Cardiac septum (tissue), 1 donor: ENCODE data around the gene DRICH1. TPM values are rescaled to one million over a fixed set of nuclear protein-coding genes. Genes with fewer than 3 reads are reported as not detected.
A peak's percentile ranks its signal among the peaks of the same experiment; 100 is the strongest.
"Not testable (repeated sequence)": the region's sequence is repeated elsewhere in the genome, so short reads cannot be mapped to it uniquely, and the experiment has no call there.

Experiments used
- DNase-seq: peaks from one replicate; pipeline ENCODE4 v3.0.0-alpha.2; 2020; ENCODE audit warnings: low spot score
- intact Hi-C: fragments of 100-400 bp; cut with DNase I; formaldehyde crosslinking; loops from one replicate; pipeline ENCODE4 v1.14.0; 2022
- total RNA-seq: library from RNA; stranded (reverse); fragmentation: NEBNext Ultra II Directional; extraction: Animal tissue kit (Norgen Biotek cat#: 25700); gene quantifications from one replicate; pipeline ENCODE4 v1.2.1, GENCODE V29; 2021
- donor health status: DM: no; HTN: no; CAD: no.

The DRICH1 gene
- total RNA-seq, 1 donor from 2014 or later, result not detected

DNA sequence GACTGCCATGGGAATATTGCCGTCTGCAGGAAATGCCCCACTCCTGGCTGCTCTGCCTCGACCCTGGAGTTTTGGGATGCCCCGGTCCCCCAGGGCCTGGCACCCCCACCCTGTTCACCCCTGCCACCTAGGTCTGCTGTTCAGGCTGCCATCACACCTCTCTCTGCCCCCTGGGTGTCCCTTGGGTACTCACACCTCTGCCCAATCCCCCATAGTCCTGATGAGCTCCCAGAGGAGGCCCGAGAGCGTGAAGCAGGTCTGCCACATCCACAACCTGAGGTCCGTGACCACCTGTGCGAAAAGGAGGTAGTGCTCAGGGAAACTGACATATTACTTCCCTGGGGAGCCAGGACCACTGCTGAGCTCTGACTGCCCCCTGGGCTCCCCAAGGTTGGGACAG is 20.2 kb upstream of the DRICH1 start:
- intact Hi-C loops, result no loop called here
- no peak for DNase-seq

DNA sequence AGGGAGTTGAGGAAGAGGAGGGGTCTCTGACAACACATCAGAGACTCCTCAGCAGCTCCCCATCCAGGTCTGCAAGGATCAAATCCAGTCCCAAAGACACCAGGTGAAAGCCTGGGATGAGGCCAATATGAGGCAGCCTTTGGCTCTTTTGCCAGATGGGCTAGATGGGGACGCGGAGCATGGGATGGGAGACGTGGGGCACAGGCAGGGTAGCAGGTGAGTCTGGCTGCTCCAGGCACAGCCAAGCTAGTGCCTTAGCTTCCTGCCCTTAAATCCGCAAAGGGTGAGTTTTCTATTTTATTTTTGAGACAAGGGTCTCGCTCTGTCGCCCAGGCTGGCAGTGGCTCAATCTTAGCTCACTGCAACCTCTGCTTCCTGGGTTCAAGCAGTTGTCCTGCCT is 19.6 kb upstream of the DRICH1 start:
- no peak for DNase-seq
- intact Hi-C loops, result no loop called here

DNA sequence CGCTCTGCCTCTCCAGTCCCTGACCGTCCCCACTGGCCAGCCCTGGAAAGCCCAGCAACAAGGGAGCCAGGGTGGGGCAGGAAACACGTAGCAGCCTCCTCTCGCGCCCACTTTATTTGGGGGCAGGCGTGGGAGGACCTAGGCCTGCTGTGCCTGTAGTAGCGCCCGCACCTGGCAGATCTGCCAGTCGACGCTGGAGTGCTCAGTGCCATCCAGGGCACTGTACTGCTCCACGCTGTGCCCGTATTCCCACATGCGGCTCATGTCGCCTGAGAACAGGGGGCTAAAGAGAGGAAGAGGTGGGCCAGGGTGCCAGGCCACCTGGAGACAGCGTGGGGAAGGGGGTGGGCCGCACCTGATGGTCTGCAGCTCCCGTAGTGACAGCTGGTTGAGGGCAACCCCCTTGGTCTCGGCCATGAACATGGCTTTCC is 17.0 kb upstream of the DRICH1 start:
- intact Hi-C loops, result no loop called here
- peak; percentile 31 for DNase-seq

DNA sequence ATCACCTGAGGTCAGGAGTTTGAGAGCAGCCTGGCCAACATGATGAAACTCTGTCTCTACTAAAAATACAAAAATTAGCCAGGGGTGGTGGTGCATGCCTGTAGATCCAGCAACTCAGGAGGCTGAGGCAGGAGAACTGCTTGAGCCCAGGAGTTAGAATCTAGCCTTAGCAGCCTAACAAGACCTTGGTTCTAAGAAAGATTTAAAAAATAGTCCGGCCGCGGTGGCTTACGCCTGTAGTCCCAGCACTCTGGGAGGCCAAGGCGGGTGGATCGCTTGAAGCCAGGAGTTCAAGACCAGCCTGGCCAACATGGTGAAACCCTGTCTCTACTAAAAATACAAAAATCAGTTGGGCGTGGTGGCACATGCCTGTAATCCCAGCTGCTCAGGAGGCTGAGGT is 14.4 kb upstream of the DRICH1 start:
- intact Hi-C loops, result not testable (repeated sequence)
- peak; percentile 49 for DNase-seq

DNA sequence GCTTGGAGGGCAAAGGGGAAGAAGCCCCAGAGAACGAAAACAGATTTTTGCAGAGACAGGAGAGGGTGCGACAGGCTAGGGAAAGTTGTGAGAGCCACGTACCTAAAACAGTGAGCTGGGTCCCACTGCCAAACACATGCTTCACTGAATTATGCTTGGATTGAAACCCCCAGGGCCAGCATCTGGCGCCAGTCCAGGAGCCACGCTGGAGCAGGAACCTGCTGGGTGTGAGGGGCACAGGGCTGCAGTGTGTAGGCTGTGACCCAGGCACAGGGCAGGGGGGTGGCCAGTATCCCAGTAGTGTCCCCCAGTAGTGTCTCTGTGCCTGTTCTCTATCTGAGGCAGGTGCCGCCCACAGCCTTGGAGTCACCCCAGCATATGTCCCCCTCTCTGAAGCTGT is 8.1 kb upstream of the DRICH1 start:
- intact Hi-C loops, result not testable (repeated sequence)
- DNase-seq, result peak; percentile 64

DNA sequence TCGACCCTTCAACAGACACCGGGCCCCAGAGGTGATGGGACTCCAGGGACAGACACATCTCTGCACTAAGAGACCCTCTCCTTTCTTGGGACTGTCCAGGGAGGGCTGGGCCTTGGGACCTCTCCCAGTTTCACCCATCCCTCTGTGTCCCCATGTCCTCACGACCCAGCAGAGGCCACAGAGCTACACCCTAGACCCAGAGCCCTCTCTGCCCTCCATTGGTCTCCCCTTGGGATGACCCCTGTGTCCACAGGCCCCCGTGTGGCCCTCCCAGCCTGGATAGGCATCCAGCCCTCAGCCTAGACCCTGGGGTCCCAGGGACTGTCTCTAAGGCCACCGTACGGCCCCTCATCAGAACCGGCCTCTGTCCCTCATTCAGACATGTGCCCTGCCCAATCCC is 7.5 kb upstream of the DRICH1 start:
- DNase-seq, result no peak
- intact Hi-C loops, result no loop called here

DNA sequence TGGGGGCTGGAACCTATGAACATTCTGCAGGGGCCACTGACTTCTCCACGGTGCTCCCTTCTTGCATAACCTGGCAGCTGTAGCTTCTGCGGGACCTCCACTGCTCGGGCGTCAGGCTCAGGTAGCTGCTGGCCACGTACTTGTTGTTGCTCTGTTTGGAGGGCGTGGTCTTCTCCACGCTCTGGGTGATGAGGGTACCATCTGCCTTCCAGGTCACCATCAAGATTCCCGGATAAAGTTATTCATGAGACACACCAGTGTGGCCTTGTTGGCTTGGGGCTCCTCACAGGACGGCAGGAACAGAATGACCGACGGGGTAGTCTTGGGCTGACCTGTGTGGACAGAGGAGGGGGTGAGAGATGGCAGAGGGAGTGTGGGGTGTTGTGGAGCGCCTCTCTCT is 6.5 kb upstream of the DRICH1 start:
- intact Hi-C loops, result no loop called here
- DNase-seq, result no peak

DNA sequence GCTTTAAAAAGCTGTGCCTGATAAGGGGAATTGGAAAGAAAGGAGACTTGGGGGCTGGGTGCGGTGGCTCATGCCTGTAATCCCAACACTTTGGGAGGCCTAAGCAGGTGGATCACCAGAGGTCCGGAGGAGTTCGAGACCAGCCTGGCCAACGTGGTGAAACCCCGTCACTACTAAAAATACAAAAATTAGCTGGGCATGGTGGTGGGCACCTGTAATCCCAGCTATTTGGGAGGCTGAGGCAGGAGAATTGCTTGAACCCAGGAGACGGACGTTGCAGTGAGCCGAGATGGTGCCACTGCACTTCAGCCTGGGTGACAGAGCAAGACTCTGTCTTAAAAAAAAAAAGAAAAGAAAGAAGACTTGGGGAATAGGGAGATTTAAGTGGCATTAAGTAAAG is 3.2 kb upstream of the DRICH1 start:
- intact Hi-C loops, result not testable (repeated sequence)
- DNase-seq, result peak; percentile 55

DNA sequence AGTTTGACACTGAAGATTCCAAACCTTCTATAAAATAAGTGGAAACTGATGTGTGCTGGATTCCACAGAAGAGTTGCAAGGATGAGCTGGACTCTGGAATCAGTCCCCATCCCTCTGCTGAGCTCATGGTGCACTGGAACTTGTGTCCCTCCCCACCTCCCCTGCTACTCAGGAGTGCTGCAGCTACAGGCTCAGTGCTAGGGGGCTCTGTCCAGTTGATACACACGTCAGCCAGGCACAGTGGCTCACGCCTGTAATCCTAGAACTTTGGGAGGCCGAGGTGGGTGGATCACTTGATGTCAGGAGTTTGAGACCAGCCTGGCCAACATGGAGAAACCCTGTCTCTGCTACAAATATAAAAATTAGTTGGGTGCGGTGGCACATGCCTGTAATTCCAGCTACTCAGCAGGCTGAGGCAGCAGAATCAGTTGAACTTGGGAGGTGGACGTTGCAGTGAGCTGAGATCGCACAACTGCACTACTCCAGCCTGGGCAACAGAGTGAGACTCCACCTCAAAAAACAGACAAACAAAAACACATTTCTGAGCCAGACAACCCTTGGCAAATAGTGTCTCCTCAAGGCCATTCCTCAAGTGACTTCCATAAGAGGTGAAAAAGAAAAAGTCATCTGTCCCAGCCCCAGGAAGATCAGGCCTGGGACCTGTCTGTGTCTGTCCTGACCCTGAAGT is 3.9 kb downstream of the DRICH1 start:
- peak; percentile 36 for DNase-seq
- intact Hi-C loops, result not testable (repeated sequence)

DNA sequence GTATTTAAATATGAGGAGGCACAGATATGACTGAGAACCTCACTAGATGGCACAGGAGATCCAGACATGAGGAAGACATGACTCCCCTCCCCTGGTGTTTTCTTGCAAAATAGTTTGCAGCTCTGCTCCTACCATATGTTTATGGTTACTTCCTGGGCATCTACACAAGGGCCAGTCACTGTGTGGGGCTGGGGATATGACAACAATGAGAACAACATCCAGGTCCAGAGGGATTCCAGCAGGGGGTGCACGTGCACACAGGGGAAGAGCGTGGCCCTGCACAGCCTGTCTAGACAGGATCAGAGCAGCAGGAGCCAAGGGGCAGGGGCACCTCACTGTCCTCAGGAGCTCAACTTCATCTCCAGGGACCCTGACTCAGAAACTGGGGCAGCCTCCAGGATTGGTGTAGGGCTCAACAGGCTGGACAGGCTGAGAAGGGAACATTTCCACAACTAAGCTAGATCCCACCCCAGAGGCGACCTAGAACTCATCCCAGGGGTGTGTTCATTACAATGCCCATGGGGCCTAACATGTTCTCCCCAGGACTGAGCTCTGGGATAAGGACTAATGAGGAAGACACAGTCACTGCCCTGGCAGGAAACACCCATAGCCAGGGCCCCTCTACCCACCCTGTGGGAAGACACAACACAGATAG is 4.6 kb downstream of the DRICH1 start:
- intact Hi-C loops, result not testable (repeated sequence)
- DNase-seq, result peak; percentile 77

DNA sequence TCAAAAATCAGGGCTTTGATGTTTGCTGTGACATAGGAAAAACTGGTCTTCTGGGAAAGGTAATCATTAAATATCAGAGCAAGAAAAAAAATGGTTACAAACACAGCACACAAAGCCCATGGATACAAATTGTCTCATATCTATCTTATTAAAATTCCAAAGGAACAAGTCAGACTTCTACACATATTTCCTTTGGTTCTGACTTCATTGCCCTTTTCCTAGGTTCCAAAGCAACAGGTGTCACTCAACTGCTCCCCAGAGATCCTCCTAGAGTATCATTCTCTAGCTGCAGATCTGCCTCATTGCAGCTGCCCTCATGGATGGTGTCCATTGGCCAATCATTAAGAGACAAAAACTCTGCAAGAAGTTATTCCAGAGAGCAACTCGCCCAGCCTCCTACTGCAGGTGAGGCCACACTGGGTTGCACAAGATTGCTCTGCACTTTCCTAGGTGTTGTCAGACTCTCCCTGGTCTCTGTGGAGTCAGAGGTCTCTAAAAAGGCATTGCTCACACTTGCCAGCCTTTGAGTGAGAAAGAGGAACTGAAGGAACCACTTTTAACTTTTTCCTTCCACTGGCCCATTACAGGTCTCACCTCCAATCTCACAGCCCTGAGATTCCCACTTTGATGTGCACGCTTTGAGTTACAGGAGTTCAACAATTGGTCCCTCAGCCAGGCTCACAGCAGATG is 5.7 kb downstream of the DRICH1 start:
- peak; percentile 9 for DNase-seq
- intact Hi-C loops, result no loop called here

DNA sequence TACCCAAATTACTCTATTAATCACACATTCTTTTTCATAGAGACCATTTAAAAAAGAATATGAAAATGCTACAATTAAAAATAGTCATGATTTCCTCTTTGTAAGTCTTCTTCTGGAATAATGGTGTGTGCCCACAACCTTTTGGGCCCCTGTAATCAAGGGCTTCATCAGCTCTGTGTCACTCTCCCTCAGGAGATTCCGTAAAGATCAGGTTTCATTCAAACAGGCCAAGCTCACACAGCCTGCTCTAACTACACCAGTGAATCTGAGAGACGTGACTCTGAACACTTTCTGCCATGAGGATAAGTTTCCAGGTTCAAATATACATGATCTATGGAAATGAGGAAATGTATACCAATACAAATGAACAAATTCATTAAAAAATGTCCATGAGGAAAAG is 9.5 kb downstream of the DRICH1 start:
- intact Hi-C loops, result no loop called here
- no peak for DNase-seq

DNA sequence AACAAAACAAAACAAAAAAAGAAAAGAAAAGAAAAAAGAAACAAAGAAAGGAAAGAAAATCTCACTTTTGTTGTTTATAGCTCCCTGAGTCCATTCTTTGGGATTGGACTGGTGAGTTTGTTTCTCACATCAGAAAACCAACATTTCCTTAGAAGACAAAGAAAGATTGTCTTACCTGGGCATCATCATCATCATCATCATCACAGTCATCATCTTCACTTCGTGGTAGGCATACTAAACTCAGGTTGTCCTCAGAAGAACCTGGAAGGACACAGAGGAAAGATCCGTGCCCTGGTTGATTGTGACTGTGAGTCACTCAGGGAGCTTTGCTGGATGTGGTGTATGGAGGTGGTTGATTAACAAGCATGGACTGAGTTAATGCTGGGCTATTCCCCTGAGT is 10.2 kb downstream of the DRICH1 start:
- intact Hi-C loops, DNase-seq: not testable (repeated sequence)

DNA sequence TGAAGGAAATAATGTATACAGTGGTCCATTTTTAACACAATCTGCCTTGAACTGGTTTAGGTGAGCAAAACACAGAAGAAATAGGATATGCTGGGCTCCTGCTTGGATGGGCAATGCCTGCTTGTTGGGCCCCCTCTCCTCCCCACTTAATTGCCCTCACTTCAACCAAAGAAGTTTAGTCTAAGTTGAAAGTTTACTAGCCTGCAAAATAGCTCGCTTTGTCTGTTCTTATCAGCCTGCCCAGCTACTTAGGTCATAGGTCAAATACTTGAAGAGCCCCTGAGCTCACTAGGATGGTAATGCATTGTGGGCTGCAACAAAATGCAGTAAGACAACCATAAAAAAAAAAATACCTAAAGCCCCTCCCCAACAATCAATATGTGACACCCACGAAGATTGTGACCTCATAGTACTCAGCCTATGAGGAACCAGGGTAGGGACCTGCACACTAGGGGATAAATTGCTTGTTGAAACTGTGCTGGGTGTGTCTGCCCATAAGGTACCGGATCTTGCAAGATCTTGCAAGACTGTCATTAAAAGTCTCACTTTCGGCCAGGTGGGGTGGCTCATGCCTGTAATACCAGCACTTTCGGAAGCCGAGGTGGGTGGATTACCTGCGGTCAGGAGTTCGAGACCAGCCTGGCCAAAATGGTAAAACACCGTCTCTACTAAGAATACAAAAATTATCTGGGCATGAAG is 10.9 kb downstream of the DRICH1 start:
- DNase-seq, result peak; percentile 10
- intact Hi-C loops, result no loop called here

DNA sequence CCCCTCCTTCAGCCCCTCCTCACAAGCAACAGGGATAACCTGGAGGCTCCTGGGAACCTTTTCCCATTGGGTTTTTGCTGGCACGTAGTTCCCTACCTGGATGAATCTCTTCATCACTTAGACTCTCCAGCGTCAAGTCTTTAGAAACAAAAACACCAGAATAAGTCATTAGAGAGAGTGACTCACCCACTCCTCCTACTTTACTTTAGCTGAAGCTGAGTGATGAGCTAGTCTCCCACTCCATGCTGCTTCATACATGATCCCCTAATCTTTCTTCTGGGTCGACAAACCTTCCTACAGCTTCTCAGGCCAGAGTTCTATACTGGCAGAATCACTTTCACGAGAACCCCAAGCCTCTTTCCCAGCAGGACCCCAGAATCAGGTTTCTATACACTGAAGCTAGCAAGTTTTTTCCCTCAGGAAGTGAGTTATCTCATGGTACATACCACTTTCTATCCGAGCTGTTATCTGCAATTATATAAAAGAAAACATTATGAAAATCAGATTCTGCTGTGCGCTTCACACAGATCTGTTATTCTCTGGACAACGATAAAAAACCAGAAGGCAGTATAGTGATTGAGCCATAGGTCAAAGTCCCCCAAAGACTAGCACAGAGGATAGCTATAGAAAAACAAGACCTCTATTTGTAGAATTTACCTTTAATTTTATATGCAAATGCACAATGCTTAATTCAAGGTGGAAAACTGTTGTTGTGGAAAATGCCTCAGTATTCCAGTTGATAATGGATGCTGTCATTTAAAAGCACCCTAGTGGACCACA is 18.7 kb downstream of the DRICH1 start:
- intact Hi-C loops, result no loop called here
- no peak for DNase-seq

DNA sequence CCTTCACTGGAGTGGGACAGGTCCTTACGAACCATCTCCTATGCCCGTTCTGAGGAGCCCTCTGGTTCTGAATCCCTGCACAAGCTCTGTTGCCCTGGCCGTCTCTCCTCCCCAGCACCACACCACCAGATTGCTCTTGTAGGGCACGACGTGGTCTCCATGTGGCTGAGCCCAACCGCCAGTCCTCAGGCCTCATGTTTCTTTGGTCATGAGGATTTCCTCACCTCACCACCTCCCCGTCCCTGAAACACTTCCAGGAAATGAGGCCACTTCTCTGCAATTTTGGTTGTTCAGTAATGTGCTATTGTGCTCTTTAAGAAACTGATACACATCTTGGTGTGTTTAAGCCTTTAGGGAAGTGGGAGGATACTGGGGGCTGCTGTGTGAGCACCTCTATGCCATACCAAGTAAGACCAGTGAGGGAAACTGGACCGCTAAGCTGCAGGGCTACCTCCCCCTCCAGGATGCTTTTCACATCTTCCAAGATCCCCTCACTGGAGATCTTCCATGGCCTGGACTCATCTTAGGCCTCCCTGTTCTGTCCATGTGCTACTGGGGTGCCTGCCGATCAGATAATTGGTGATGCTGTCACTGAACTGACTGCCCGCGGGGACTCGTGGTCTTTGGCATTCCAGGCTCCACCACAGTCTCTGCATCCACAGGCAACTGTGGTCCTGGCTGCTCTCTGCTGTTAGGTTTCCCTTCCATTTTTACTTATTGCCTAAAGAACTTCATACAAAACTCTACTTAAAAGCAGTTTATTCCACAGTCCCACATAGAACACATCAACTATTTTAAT is 21.9 kb downstream of the DRICH1 start:
- no peak for DNase-seq
- intact Hi-C loops, result no loop called here

DNA sequence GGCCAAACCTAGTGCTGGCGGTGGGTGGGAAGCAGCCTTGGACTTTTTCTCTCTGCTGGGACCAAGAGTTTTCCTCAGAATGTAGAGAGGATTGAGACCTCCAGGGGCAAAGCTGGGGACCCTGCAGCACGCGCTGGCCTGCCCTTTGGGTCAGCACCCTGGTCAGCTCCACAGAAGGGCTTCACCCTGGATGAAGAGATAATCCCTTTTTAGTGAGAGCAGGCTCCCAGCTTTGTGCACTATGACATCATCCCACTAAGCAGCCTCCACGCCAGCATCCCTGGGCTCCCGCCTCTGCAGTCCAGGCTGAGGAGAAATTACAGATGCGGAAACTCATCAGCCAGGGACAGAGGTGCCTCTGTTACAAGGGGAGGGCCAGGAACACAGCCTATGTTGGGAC is 23.5 kb downstream of the DRICH1 start:
- intact Hi-C loops, result no loop called here
- DNase-seq, result no peak

DNA sequence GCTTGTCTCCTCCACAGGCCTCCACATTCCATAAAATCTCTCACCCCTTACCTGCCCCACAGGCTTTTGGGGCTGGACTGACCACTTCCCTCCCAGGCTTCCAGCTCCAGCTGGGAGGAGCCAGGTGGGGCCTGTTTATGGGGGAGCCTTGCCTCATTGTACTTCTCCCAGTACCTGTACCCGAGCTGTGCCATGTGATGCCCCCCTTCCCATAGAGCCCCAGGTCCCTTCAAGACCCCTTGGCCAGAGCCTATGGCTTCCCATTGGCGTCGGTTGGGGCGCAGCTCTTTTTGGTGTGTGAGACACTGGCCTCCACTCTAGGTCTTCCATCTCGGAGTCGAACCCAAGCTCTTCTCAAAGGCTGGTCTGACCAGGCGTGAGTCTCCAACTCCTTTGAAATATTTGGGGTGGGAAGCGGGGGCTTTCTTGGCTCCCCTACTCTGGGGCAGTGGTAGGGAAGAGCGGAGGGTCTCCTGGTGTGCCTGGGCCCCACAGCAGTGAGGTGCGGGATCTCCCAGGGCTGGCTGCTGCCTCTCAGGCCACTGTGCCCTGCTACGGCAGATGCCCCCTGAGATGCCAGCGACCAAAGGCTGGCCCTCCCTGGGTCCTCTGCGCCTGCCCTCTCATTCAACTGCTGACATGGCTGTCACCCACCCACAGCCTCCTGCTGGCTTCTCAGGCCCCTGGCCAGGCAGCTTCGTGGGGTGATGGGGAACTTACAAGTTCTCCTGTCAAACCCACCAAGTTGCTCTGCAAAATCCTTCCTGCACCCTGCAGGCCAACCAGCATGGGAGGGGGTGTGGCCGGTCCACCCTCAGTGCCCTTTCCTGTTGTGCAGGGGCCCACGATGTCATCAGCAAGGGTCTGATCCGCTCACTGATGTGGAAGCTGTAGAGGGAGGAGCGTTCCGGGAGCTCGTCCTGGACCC is 25.7 kb downstream of the DRICH1 start:
- DNase-seq, result no peak
- intact Hi-C loops, result no loop called here
